Suprapubic skin (tissue), 3 donors: ENCODE data around the gene TMEM131.

Experiments
- POLR2A ChIP-seq, 2 donors: fragments of 450-650 bp; IDR thresholded peaks; one replicate each; pipeline ENCODE4 v1.6.1; 2017; ENCODE audit warnings: antibody characterized with exemption in 2 of 2, mild to moderate bottlenecking in 2 of 2, moderate library complexity in 2 of 2
- TF ChIP-seq, protein P1 (sequence below), 2 donors: fragments of 200-600 bp in 1 of 2; fragments of 450-650 bp in 1 of 2; sonication (generic) in 1 of 2; IDR thresholded peaks; one replicate each; pipeline ENCODE4 v1.5.1; 2016 to 2019; ENCODE audit warnings: antibody characterized with exemption in 2 of 2, mild to moderate bottlenecking in 1 of 2, moderate library complexity in 1 of 2

DNA sequence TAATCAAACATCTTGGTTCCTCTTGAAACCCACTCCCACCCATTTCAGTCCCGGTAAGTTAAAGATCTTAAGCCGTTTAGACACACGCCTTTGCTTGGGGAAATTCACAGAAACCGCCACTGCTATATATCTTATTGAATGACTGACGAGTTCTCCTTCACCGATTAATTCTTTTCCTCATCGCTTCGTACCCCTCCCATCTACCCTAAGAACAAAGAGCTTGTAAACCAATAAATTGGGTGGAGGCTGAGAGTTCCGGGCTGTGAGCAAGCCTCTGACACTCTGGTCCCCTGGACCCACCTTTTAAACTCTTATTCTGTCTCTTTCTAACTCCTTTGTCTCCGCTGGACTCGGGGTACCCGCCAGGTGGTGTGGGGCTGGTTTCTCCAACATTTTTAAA lies 30.6 kb downstream of the TMEM131 start:
- TF ChIP-seq POLR2A (IDR thresholded peaks at IDR 0.05) = no peak
- TF ChIP-seq, protein P1, sequence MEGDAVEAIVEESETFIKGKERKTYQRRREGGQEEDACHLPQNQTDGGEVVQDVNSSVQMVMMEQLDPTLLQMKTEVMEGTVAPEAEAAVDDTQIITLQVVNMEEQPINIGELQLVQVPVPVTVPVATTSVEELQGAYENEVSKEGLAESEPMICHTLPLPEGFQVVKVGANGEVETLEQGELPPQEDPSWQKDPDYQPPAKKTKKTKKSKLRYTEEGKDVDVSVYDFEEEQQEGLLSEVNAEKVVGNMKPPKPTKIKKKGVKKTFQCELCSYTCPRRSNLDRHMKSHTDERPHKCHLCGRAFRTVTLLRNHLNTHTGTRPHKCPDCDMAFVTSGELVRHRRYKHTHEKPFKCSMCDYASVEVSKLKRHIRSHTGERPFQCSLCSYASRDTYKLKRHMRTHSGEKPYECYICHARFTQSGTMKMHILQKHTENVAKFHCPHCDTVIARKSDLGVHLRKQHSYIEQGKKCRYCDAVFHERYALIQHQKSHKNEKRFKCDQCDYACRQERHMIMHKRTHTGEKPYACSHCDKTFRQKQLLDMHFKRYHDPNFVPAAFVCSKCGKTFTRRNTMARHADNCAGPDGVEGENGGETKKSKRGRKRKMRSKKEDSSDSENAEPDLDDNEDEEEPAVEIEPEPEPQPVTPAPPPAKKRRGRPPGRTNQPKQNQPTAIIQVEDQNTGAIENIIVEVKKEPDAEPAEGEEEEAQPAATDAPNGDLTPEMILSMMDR (IDR thresholded peaks at IDR 0.05) = no peak
